IPS-20b (cell line): Measurements from ENCODE around the gene TFB1M.
"Not testable (repeated sequence)": the region's sequence is repeated elsewhere in the genome, so short reads cannot be mapped to it uniquely, and the experiment has no call there.

Experiments
- H3K27ac ChIP-seq: one replicate; pipeline ENCODE4 v1.5.1; 2013; ENCODE audit warnings: low read length
- H3K27me3 ChIP-seq: 2 replicates; pipeline ENCODE4 v1.6.1; 2013; ENCODE audit warnings: mild to moderate bottlenecking, low read length, inconsistent platforms; ENCODE audit not compliant: insufficient read depth
- H3K36me3 ChIP-seq: 2 replicates; pipeline ENCODE4 v1.6.1; 2013; ENCODE audit warnings: low read depth, mild to moderate bottlenecking, inconsistent platforms, low read length, moderate library complexity; ENCODE audit not compliant: insufficient read depth
- H3K4me1 ChIP-seq: 2 replicates; pipeline ENCODE4 v1.6.1; 2013; ENCODE audit warnings: mild to moderate bottlenecking, control low read depth, inconsistent platforms, low read length, moderate library complexity; ENCODE audit not compliant: insufficient read depth
- H3K4me3 ChIP-seq: 2 replicates; pipeline ENCODE4 v1.5.1; 2013; ENCODE audit warnings: mild to moderate bottlenecking, low read length, inconsistent platforms
- H3K9ac ChIP-seq: 2 replicates; pipeline ENCODE4 v1.6.1; 2013; ENCODE audit warnings: low read depth, mild to moderate bottlenecking, inconsistent platforms, low read length, moderate library complexity
- H3K9me3 ChIP-seq: 2 replicates; pipeline ENCODE4 v1.6.1; 2013; ENCODE audit warnings: mild to moderate bottlenecking, low read depth, low read length, inconsistent platforms; ENCODE audit not compliant: insufficient read depth

Gene TFB1M

GRCh38 chr6:155246825-155247224 is 67.5 kb downstream of the TFB1M start:
- Histone ChIP-seq H3K4me1 (no peaks in the 10 kb centered on the region), H3K27ac (no peak overlapping the region), H3K36me3 (peaks cover 61% of the 10 kb centered on the region)

GRCh38 chr6:155245831-155246230 is 68.5 kb downstream of the TFB1M start:
- H3K9ac ChIP-seq = no peak overlapping the region
- no peak overlapping the region for H3K4me3 ChIP-seq
- no peak overlapping the region for H3K27ac ChIP-seq
- peaks cover 54% of the 10 kb centered on the region for H3K36me3 ChIP-seq
- no peaks in the 10 kb centered on the region for H3K9me3 ChIP-seq
- H3K27me3 ChIP-seq = no peaks in the 10 kb centered on the region
- H3K4me1 ChIP-seq = no peaks in the 10 kb centered on the region

More at GRCh38 chr6:155246825-155247224, 67.5 kb downstream of the TFB1M start:
- H3K9me3 ChIP-seq = no peaks in the 10 kb centered on the region
- H3K4me3 ChIP-seq = no peak overlapping the region
- H3K27me3 ChIP-seq = no peaks in the 10 kb centered on the region
- no peak overlapping the region for H3K9ac ChIP-seq

- H3K9ac ChIP-seq = no peak overlapping the region
- H3K27me3 ChIP-seq = no peaks in the 10 kb centered on the region
- H3K9me3 ChIP-seq = no peaks in the 10 kb centered on the region
- H3K27ac ChIP-seq = no peak overlapping the region
- no peak overlapping the region for H3K4me3 ChIP-seq
- peaks cover 54% of the 10 kb centered on the region for H3K36me3 ChIP-seq
- H3K4me1 ChIP-seq = no peaks in the 10 kb centered on the region
Observed at GRCh38 chr6:155245193-155245592, 69.1 kb downstream of the TFB1M start.

GRCh38 chr6:155244434-155244833 is 69.8 kb downstream of the TFB1M start:
- H3K27me3 ChIP-seq = no peaks in the 10 kb centered on the region
- no peak overlapping the region for H3K4me3 ChIP-seq
- no peak overlapping the region for H3K9ac ChIP-seq
- no peaks in the 10 kb centered on the region for H3K9me3 ChIP-seq
- H3K4me1 ChIP-seq = no peaks in the 10 kb centered on the region
- no peak overlapping the region for H3K27ac ChIP-seq
- H3K36me3 ChIP-seq = peaks cover 47% of the 10 kb centered on the region

- Histone ChIP-seq H3K9me3 (peaks cover 23% of the 10 kb centered on the region), H3K27ac (no peak overlapping the region), H3K27me3 (no peaks in the 10 kb centered on the region), H3K9ac (no peak overlapping the region), H3K36me3 (peaks cover 38% of the 10 kb centered on the region), H3K4me1 (no peaks in the 10 kb centered on the region), H3K4me3 (no peak overlapping the region)
Observed at GRCh38 chr6:155241966-155242365, 72.3 kb downstream of the TFB1M start.

- H3K9ac ChIP-seq = no peak overlapping the region
- H3K4me1 ChIP-seq = no peaks in the 10 kb centered on the region
- no peak overlapping the region for H3K4me3 ChIP-seq
- H3K36me3 ChIP-seq = peaks cover 30% of the 10 kb centered on the region
- H3K9me3 ChIP-seq = peaks cover 29% of the 10 kb centered on the region
- no peaks in the 10 kb centered on the region for H3K27me3 ChIP-seq
- H3K27ac ChIP-seq = no peak overlapping the region
Observed at GRCh38 chr6:155240905-155241600, 73.2 kb downstream of the TFB1M start.

GRCh38 chr6:155237613-155238012 is 76.7 kb downstream of the TFB1M start:
- Histone ChIP-seq H3K27ac (no peak overlapping the region), H3K9me3 (peaks cover 32% of the 10 kb centered on the region), H3K4me3 (no peak overlapping the region)

GRCh38 chr6:155235087-155235486 is 79.2 kb downstream of the TFB1M start:
- Histone ChIP-seq H3K4me3 (no peak overlapping the region), H3K4me1 (no peaks in the 10 kb centered on the region), H3K9ac (no peak overlapping the region), H3K27ac (no peak overlapping the region), H3K36me3 (no peaks in the 10 kb centered on the region), H3K27me3 (no peaks in the 10 kb centered on the region), H3K9me3 (peaks cover 32% of the 10 kb centered on the region)

More at GRCh38 chr6:155237613-155238012, 76.7 kb downstream of the TFB1M start:
- no peaks in the 10 kb centered on the region for H3K27me3 ChIP-seq
- no peaks in the 10 kb centered on the region for H3K4me1 ChIP-seq
- peaks cover 8% of the 10 kb centered on the region; the same call in 1 of the 2 replicates for H3K36me3 ChIP-seq
- no peak overlapping the region for H3K9ac ChIP-seq

- H3K9me3 ChIP-seq = peaks cover 32% of the 10 kb centered on the region
- no peaks in the 10 kb centered on the region for H3K27me3 ChIP-seq
- H3K4me3 ChIP-seq = no peak overlapping the region
- no peaks in the 10 kb centered on the region for H3K36me3 ChIP-seq
- no peaks in the 10 kb centered on the region for H3K4me1 ChIP-seq
- H3K27ac ChIP-seq = no peak overlapping the region
- H3K9ac ChIP-seq = no peak overlapping the region
Observed at GRCh38 chr6:155234687-155235086, 79.6 kb downstream of the TFB1M start.

- no peak overlapping the region for H3K9ac ChIP-seq
- H3K36me3 ChIP-seq = no peaks in the 10 kb centered on the region; the same call in 1 of the 2 replicates
- H3K9me3 ChIP-seq = peaks cover 31% of the 10 kb centered on the region
- H3K27ac ChIP-seq = no peak overlapping the region
- H3K4me3 ChIP-seq = no peak overlapping the region
- no peaks in the 10 kb centered on the region for H3K4me1 ChIP-seq
- no peaks in the 10 kb centered on the region for H3K27me3 ChIP-seq
Observed at GRCh38 chr6:155234167-155234566, 80.1 kb downstream of the TFB1M start.

- no peaks in the 10 kb centered on the region; the same call in 1 of the 2 replicates for H3K36me3 ChIP-seq
- 0 out of 2 replicates have a peak, but pooled peaks cover under 1% of the 10 kb centered on the region for H3K4me1 ChIP-seq
- no peak overlapping the region for H3K27ac ChIP-seq
- no peaks in the 10 kb centered on the region for H3K27me3 ChIP-seq
- no peak overlapping the region for H3K4me3 ChIP-seq
- H3K9me3 ChIP-seq = peaks cover 18% of the 10 kb centered on the region
- H3K9ac ChIP-seq = no peak overlapping the region
Observed at GRCh38 chr6:155232848-155233247, 81.4 kb downstream of the TFB1M start.

- H3K27me3 ChIP-seq, H3K4me3 ChIP-seq: not testable (repeated sequence)
Observed at GRCh38 chr6:155230975-155231374, 83.3 kb downstream of the TFB1M start.

More at GRCh38 chr6:155230975-155231374, 83.3 kb downstream of the TFB1M start:
- H3K9me3 ChIP-seq, H3K36me3 ChIP-seq, H3K27ac ChIP-seq, H3K4me1 ChIP-seq, H3K9ac ChIP-seq: not testable (repeated sequence)
